ENCODE measurements around the gene WDR45B. TPM values are rescaled to one million over a fixed set of nuclear protein-coding genes. Genes with fewer than 3 reads are reported as not detected.

Gene WDR45B
- total RNA-seq, 4 donors from 2014 or later, result 68.1 to 111 (median 83.2) TPM

DNA sequence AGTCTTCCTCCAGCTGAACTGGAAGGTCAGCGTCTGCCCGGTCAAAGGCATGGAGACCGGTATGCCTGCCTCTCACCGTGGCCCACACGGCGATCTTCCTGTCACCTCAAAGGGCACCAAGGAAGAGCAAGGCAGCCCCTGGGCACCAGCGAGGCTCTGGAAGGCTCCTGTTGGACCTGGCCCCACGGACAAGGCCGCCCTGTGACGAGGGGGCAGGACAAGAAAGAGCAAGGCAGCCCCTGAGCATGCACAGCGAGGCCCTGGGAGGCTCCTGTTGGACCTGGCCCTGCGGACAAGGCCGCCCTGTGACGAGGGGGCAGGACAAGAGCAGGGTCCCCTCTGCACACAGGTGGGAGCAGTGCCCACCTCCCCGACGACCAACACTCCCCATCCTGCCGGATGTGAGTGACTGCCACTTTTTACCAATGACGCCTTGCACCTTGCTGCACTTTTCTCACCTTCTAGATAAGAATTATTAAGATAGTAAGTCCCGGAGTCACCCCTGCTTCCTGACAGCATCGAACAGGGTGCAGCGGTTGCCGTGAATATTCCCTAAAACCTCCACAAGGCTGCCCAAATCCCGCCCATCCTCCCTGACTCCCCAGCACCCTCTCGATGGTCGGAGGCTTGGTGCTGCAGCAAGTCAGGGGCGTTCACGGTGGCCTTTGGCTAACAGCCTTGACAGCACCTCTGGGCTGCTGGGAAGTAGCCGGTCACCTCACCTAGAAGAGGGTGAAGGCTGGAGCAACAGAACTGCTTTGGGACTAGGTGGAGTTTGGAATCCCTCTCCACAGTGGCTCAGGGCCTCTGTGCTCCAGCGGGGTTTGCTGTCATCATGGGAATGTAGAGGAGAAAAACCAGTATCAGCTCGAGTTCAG lies 5.6 kb upstream of the WDR45B start:
- no peak overlapping the region for H3K4me3 ChIP-seq (ENCODE audit: low read depth, poor library complexity, severe bottlenecking)
- intact Hi-C loops (cut with DNase I; ENCODE audit: low total_unique reads), result no loop called here
- no peak for DNase-seq (ENCODE audit: low spot score in 2 of 2)
- 87 to 88% methylated on average over 30 of the region's 30 CpGs for WGBS, 2 donors
- TF ChIP-seq CTCF (IDR thresholded peaks at IDR 0.05) (no peak), POLR2A (IDR thresholded peaks at IDR 0.05) (no peak)

- TF ChIP-seq POLR2A (IDR thresholded peaks at IDR 0.05), result no peak
- TF ChIP-seq CTCF (IDR thresholded peaks at IDR 0.05), result no peak
- intact Hi-C loops (cut with DNase I; ENCODE audit: low total_unique reads), result no loop called here
- no peak overlapping the region for H3K4me3 ChIP-seq (ENCODE audit: low read depth, poor library complexity, severe bottlenecking)
- no peak for DNase-seq (ENCODE audit: low spot score in 2 of 2)
- 71 to 76% methylated on average over 9 to 10 of the region's 10 CpGs for WGBS, 2 donors
These were observed 2.5 kb upstream of the WDR45B start for GRCh38 chr17:82650723-82651122.

- H3K4me3 ChIP-seq (ENCODE audit: low read depth, poor library complexity, severe bottlenecking), result no peak overlapping the region
- TF ChIP-seq POLR2A (IDR thresholded peaks at IDR 0.05) (no peak), CTCF (IDR thresholded peaks at IDR 0.05) (no peak)
- 87 to 88% methylated on average over 21 to 22 of the region's 22 CpGs for WGBS, 2 donors
- intact Hi-C loops (cut with DNase I; ENCODE audit: low total_unique reads), result no loop called here
- DNase-seq (ENCODE audit: low spot score in 2 of 2), result no peak
These were observed 1.4 kb upstream of the WDR45B start for GRCh38 chr17:82649501-82650261.

DNA sequence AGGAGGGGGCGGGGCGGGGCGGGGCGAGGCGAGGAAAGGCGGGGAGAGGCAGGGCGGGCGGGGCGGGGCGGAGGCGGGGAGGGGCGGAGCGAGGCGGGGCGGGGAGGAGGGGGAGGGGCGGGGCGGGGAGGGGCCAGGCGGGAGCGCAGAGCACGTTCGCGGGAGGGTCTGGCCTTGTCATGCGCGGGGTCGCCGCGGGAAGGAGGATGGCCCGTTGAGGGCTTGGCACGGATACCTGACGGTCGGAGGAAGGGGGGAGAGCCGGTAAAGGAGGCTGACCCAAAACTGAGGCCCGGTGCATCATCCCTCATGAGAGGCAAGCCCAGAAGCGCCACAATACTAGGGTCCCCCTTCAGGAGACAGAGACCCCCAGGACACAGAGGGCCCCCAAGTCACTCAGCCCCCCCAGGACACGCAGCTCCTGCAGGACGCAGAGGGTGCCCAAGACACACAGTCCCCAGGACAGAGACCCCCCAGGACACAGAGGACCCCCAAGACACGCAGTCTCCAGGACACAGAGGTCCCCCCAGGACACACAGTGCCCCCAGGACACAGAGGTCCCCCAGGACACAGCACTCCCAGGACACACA lies 593 bp upstream of the WDR45B start:
- DNase-seq (ENCODE audit: low spot score in 2 of 2), result peak; percentile 56 to 91
- WGBS, 2 donors, result 7 to 8% methylated on average over 19 to 20 of the region's 37 CpGs
- intact Hi-C loops (cut with DNase I; ENCODE audit: low total_unique reads), result no loop called here
- TF ChIP-seq CTCF (IDR thresholded peaks at IDR 0.05) (no peak), POLR2A (IDR thresholded peaks at IDR 0.05) (no peak)
- no peak overlapping the region for H3K4me3 ChIP-seq (ENCODE audit: low read depth, poor library complexity, severe bottlenecking)

DNA sequence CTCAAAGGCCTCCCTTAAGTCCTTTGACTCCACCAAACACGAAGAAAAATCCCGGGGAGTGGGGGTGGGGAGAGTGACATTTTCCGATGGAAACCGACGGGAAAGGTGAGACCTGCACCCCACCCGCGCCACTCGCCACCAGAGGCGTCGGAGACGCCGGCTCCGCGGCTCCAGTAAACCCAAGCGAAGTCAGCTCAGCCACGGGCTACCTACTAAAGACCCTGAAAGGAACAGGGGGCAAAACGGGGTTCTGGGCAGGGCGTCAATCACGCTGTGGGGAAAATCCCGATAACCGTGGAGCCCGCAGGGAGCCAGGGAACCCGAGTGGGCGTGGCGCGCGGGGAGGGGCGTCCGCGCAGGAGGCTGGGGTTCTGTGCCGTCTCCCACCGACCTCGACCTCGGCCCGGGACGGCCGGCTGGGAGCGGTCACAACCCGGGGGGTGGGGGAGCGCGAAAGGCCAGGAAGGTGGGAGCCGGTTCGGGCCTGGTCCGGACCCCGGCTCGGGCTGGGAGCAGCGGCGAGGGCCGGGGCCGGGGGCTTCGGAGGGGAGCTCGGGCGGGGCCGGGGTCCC lies 565 bp downstream of the WDR45B start:
- DNase-seq (ENCODE audit: low spot score in 2 of 2), result no peak
- TF ChIP-seq CTCF (IDR thresholded peaks at IDR 0.05) (no peak), POLR2A (IDR thresholded peaks at IDR 0.05) (no peak)
- intact Hi-C loops (cut with DNase I; ENCODE audit: low total_unique reads), result no loop called here
- WGBS, 2 donors, result 1 to 2% methylated on average over 28 to 53 of the region's 54 CpGs
- H3K4me3 ChIP-seq (ENCODE audit: low read depth, poor library complexity, severe bottlenecking), result peak overlapping the region; percentile 83
